Adrenal gland (tissue), 12 donors: ENCODE results near the gene MAP2K7. TPM values are rescaled to one million over a fixed set of nuclear protein-coding genes. Genes with fewer than 3 reads are reported as not detected.
A peak's percentile ranks its signal among the peaks of the same experiment; 100 is the strongest.

Source experiments
- DNase-seq, 7 donors: peaks; one replicate each; pipeline ENCODE4 v3.0.0-alpha.2; 2019 to 2020
- H3K27ac ChIP-seq, 5 donors: fragments of 200-600 bp; sonication (generic) in 4 of 5; 1 replicate in 3 of 5; 2 replicates in 2 of 5; pipeline versions ENCODE4 v1.5.1 to v1.8.0; 2016 to 2020; ENCODE audit warnings: mild to moderate bottlenecking in 1 of 5
- H3K27me3 ChIP-seq: fragments of 200-600 bp; 2 replicates; pipeline ENCODE4 v1.8.0; 2021
- H3K36me3 ChIP-seq, 2 donors: fragments of 200-600 bp; replicated peaks in 1 of 2; 1 replicate in 1 of 2; 2 replicates in 1 of 2; pipeline versions ENCODE4 v1.5.1 to v1.8.0; 2018 to 2022
- H3K4me1 ChIP-seq, 2 donors: fragments of 200-600 bp; replicated peaks in 1 of 2; 1 replicate in 1 of 2; 2 replicates in 1 of 2; pipeline versions ENCODE4 v1.5.1 to v1.8.0; 2018 to 2021
- H3K4me3 ChIP-seq, 4 donors: fragments of 200-600 bp; sonication (generic) in 3 of 4; one replicate each; pipeline ENCODE4 v1.5.1; 2016 to 2018
- H3K9me3 ChIP-seq, 3 donors: fragments of 200-600 bp; sonication (generic) in 1 of 3; replicated peaks in 1 of 3; 1 replicate in 2 of 3; 2 replicates in 1 of 3; pipeline versions ENCODE4 v1.5.1 to v1.8.0; 2016 to 2021
- POLR2A ChIP-seq, 2 donors: fragments of 450-650 bp; IDR thresholded peaks; one replicate each; pipeline ENCODE4 v1.6.1; 2017; ENCODE audit warnings: antibody characterized with exemption in 2 of 2, mild to moderate bottlenecking in 2 of 2, moderate library complexity in 1 of 2
- WGBS, 4 donors: extraction: QIAGEN DNeasy Blood & Tissue Kit in 2 of 4; methylation state at CpG; one replicate each; pipeline versions ENCODE4 v1.1.5 to v1.1.7; 2013 to 2017; 5-methylcytosine and 5-hydroxymethylcytosine counted together
- intact Hi-C, 2 donors: fragments of 100-400 bp; cut with DNase I; formaldehyde crosslinking; loops; one replicate each; pipeline versions ENCODE4 v1.14.1 to v1.15.0; 2022 to 2023
- polyA plus RNA-seq, 3 donors: library from polyadenylated mRNA; stranded (reverse); fragments of 200-250 nt in 2 of 3; fragments of 350-450 nt in 1 of 3; fragmentation: Illumina TruSeq in 1 of 3; extraction: RNeasy Lipid Tissue Mini Kit (QIAGEN cat#74804) in 1 of 3; gene quantifications; one replicate each; pipeline ENCODE4 v1.2.3, GENCODE V29; 2013 to 2014
- total RNA-seq, 9 donors: library from RNA; depleted of rRNA in 4 of 9; stranded (reverse); fragments of >200 nt in 4 of 9; fragments of 120-200 nt in 1 of 9; fragmentation: NEBNext Ultra II Directional in 1 of 9; extraction: Animal tissue kit (Norgen Biotek cat#: 25700) in 1 of 9; gene quantifications; one replicate each; pipeline versions ENCODE4 v1.1.0 to v1.2.4, GENCODE V29; 2013 to 2023
- TF ChIP-seq, protein P1 (sequence below), 6 experiments: fragments of 450-650 bp in 4 of 6; fragments of 200-600 bp in 2 of 6; sonication (generic) in 1 of 6; IDR thresholded peaks; 1 replicate in 5 of 6; 2 replicates in 1 of 6; pipeline versions ENCODE4 v1.5.1 to v1.8.0; 2016 to 2021; ENCODE audit warnings: antibody characterized with exemption in 6 of 6, mild to moderate bottlenecking in 2 of 6, moderate library complexity in 1 of 6
- donor health status: healthy with polysubstance abuse.
- donor health status: Bipolar disorder and iron deficiency.
- donor health status: DM: yes; HTN: yes; CAD: no.
- donor health status: DM: no; HTN: no; CAD: no.
- donor health status: DM: no; HTN: no; CAD: no.
- donor health status: DM: yes; HTN: yes; CAD: no.

MAP2K7 gene
- total and polyA plus RNA-seq, 12 donors: 6.8 to 110 (median 20.5) TPM

DNA sequence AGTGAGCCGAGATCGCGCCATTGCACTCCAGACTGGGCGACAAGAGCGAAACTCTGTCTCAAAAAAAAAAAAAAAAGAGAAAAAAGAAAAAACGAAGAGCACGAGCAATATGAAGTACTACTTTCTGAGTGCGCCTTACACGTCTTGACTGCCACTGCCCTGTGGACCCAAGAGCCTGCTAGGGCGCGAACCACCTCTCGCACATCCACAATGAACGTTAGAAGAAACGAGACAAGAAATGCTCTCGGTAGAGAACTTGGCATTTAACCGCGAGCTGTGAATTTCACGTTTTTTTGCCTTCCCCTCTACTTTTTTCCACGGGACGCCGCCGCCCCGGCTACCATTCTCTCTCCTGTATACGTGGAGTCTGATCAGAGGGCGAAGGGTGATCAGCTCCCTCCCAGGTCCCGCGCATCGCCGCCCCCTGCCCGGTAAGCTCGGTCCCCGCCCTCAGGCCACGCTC lies 39.3 kb downstream of the MAP2K7 start:
- Histone ChIP-seq H3K9me3 (no peaks in the 10 kb centered on the region), H3K4me1 (peaks cover 7 to 13% of the 10 kb centered on the region in 2 donors), H3K27me3 (no peaks in the 10 kb centered on the region), H3K36me3 (peaks cover 0 to 20% of the 10 kb centered on the region in 2 donors), H3K27ac (peak overlapping the region; percentile 81 to 97 (median 96)), H3K4me3 (peak overlapping the region; percentile 48 to 97 (median 81))
- 1 to 8% (median 4%) methylated on average over 25 to 33 of the region's 33 CpGs for WGBS, 4 donors
- TF ChIP-seq POLR2A (IDR thresholded peaks at IDR 0.05): no peak
- TF ChIP-seq, protein P1, sequence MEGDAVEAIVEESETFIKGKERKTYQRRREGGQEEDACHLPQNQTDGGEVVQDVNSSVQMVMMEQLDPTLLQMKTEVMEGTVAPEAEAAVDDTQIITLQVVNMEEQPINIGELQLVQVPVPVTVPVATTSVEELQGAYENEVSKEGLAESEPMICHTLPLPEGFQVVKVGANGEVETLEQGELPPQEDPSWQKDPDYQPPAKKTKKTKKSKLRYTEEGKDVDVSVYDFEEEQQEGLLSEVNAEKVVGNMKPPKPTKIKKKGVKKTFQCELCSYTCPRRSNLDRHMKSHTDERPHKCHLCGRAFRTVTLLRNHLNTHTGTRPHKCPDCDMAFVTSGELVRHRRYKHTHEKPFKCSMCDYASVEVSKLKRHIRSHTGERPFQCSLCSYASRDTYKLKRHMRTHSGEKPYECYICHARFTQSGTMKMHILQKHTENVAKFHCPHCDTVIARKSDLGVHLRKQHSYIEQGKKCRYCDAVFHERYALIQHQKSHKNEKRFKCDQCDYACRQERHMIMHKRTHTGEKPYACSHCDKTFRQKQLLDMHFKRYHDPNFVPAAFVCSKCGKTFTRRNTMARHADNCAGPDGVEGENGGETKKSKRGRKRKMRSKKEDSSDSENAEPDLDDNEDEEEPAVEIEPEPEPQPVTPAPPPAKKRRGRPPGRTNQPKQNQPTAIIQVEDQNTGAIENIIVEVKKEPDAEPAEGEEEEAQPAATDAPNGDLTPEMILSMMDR (IDR thresholded peaks at IDR 0.05): no peak
- intact Hi-C loops: loop anchor here in 1 of 2 donors (10.0 kb wide), 1 partner anchor 312 kb away; no protein-coding TSS in a partner anchor
- peak in 1 of 7 donors; percentile 30 for DNase-seq

- TF ChIP-seq, protein P1 (IDR thresholded peaks at IDR 0.05): no peak
- peak; percentile 56 to 90 for TF ChIP-seq POLR2A (IDR thresholded peaks at IDR 0.05)
- peak within 1 kb of the TSS; percentile 48 to 97 (median 81) for H3K4me3 ChIP-seq
- H3K9me3 ChIP-seq: no peaks in the 10 kb centered on the region
- 0% methylated on average over 14 to 56 of the region's 56 CpGs for WGBS, 4 donors
- no peaks in the 10 kb centered on the region for H3K27me3 ChIP-seq
- peaks cover 0 to 17% of the 10 kb centered on the region in 2 donors for H3K36me3 ChIP-seq
- intact Hi-C loops: loop anchor here (2.0 to 10.0 kb wide), 2 partner anchors 57 to 311 kb away; no protein-coding TSS in a partner anchor
- H3K27ac ChIP-seq: peak within 1 kb of the TSS; percentile 81 to 97 (median 96)
- DNase-seq: peak; percentile 99 to 100 (median 100)
- H3K4me1 ChIP-seq: peaks cover 7 to 13% of the 10 kb centered on the region in 2 donors
Measured at GRCh38 chr19:7943444-7944176, 39.9 kb downstream of the MAP2K7 start, which contains the start of gene TIMM44. TIMM44 (minus strand) TSS chr19:7943666; CDS start chr19:7943651, 15 bp downstream.

GRCh38 chr19:7944177-7944761 lies 40.6 kb downstream of the MAP2K7 start:
- 21 to 31% (median 29%) methylated on average over 16 to 18 of the region's 18 CpGs for WGBS, 4 donors
- H3K27me3 ChIP-seq: no peaks in the 10 kb centered on the region
- peaks cover 7 to 13% of the 10 kb centered on the region in 2 donors for H3K4me1 ChIP-seq
- intact Hi-C loops: loop anchor here (2.0 to 10.0 kb wide), 2 partner anchors 57 to 311 kb away; no protein-coding TSS in a partner anchor
- DNase-seq: peak; percentile 84 to 96 (median 91)
- H3K9me3 ChIP-seq: no peaks in the 10 kb centered on the region
- peak overlapping the region; percentile 32 to 97 (median 96) for H3K27ac ChIP-seq
- TF ChIP-seq, protein P1 (IDR thresholded peaks at IDR 0.05): peak; percentile 84 to 97 (median 92)
- no peak for TF ChIP-seq POLR2A (IDR thresholded peaks at IDR 0.05)
- peaks cover 0 to 17% of the 10 kb centered on the region in 2 donors for H3K36me3 ChIP-seq
- H3K4me3 ChIP-seq: peak overlapping the region in 2 of 4 donors; percentile 44 to 55

DNA sequence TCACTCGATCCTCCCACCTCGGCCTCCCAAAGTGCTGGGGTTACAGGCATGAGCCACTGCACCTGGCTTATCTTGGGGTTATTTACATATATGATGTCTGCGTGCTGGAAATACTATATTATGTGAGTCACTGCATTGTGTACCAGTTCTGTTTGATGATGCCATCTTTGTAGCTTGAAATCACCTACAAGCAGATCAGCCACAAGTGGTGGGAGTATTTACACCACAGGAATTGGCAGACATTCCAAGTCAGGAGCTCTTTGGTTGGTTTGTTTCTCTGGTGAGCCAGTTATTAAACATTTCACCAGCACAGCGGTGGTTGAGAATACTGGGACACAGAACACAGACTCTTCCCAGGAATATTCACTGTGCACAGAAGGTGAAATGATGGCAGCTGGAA lies 44.3 kb downstream of the MAP2K7 start:
- no peaks in the 10 kb centered on the region for H3K36me3 ChIP-seq
- no peak overlapping the region for H3K27ac ChIP-seq
- DNase-seq: no peak
- WGBS, 4 donors: 90 to 96% (median 93%) methylated on average over 4 of the region's 4 CpGs
- H3K4me1 ChIP-seq: no peaks in the 10 kb centered on the region
- intact Hi-C loops: loop anchor here in 1 of 2 donors (10.0 kb wide), 1 partner anchor 307 kb away; no protein-coding TSS in a partner anchor
- no peaks in the 10 kb centered on the region for H3K9me3 ChIP-seq
- H3K4me3 ChIP-seq: no peak overlapping the region
- no peaks in the 10 kb centered on the region for H3K27me3 ChIP-seq
- no peak for TF ChIP-seq POLR2A (IDR thresholded peaks at IDR 0.05)
- TF ChIP-seq, protein P1 (IDR thresholded peaks at IDR 0.05): no peak
